Stimulated activated CD4-positive, alpha-beta T cell treated with anti-CD3 and anti-CD28 coated beads, Interleukin-1b, Interleukin-23, amount 100 ng/mL, for 1 hour (primary cell): ENCODE measurements around the gene CEP290.
"Not testable (repeated sequence)": the region's sequence is repeated elsewhere in the genome, so short reads cannot be mapped to it uniquely, and the experiment has no call there.

Source experiments
- DNase-seq, 2 donors: peaks; one replicate each; pipeline ENCODE4 v3.0.0-alpha.2; 2020; ENCODE audit warnings: low read depth in 2 of 2

Gene CEP290

GRCh38 chr12:88142610-88142991 is 713 bp upstream of the CEP290 start:
- peak in 1 of 2 donors; percentile 3 for DNase-seq

GRCh38 chr12:88141425-88141773 is 489 bp downstream of the CEP290 start:
- DNase-seq = no peak

GRCh38 chr12:88139711-88140110 is 2.2 kb downstream of the CEP290 start:
- DNase-seq = not testable (repeated sequence)

- DNase-seq = not testable (repeated sequence)
These were observed 8.7 kb downstream of the CEP290 start for GRCh38 chr12:88133181-88133580.

- DNase-seq = no peak
These were observed 9.5 kb downstream of the CEP290 start for GRCh38 chr12:88132392-88132791.

GRCh38 chr12:88127855-88128254 is 14.0 kb downstream of the CEP290 start:
- no peak for DNase-seq

GRCh38 chr12:88127099-88127498 is 14.8 kb downstream of the CEP290 start:
- DNase-seq = no peak

- DNase-seq = no peak
These were observed 19.2 kb downstream of the CEP290 start for GRCh38 chr12:88122666-88123065.

- no peak for DNase-seq
These were observed 28.0 kb downstream of the CEP290 start for GRCh38 chr12:88113871-88114270.

GRCh38 chr12:88111074-88111652 is 30.7 kb downstream of the CEP290 start:
- DNase-seq = no peak

- DNase-seq = no peak
These were observed 33.9 kb downstream of the CEP290 start for GRCh38 chr12:88108021-88108420.

- DNase-seq = no peak
These were observed 48.3 kb downstream of the CEP290 start for GRCh38 chr12:88093573-88093972.

- DNase-seq = no peak
These were observed 49.1 kb downstream of the CEP290 start for GRCh38 chr12:88092771-88093170.

- DNase-seq = no peak
These were observed 57.7 kb downstream of the CEP290 start for GRCh38 chr12:88084210-88084609.

GRCh38 chr12:88083634-88084033 is 58.3 kb downstream of the CEP290 start:
- DNase-seq = no peak

GRCh38 chr12:88081247-88081646 is 60.6 kb downstream of the CEP290 start:
- DNase-seq = no peak

- DNase-seq = no peak
These were observed 74.6 kb downstream of the CEP290 start for GRCh38 chr12:88067301-88067700.

- DNase-seq = no peak
These were observed 78.5 kb downstream of the CEP290 start for GRCh38 chr12:88063375-88063774.

- no peak for DNase-seq
These were observed 79.4 kb downstream of the CEP290 start for GRCh38 chr12:88062474-88062873.

GRCh38 chr12:88058719-88059077 is 83.2 kb downstream of the CEP290 start:
- no peak for DNase-seq

- DNase-seq = no peak
These were observed 83.7 kb downstream of the CEP290 start for GRCh38 chr12:88057994-88058718.

GRCh38 chr12:88056571-88056970 is 85.3 kb downstream of the CEP290 start:
- DNase-seq = no peak

GRCh38 chr12:88052686-88053085 is 89.2 kb downstream of the CEP290 start:
- no peak for DNase-seq

GRCh38 chr12:88044035-88044434 is 97.9 kb downstream of the CEP290 start:
- DNase-seq = no peak
